NB4 (cell line): ENCODE measurements around the gene S100A13.
"Not testable (repeated sequence)": the region's sequence is repeated elsewhere in the genome, so short reads cannot be mapped to it uniquely, and the experiment has no call there.

Source experiments
- DNase-seq: peaks from one replicate; pipeline ENCODE4 v3.0.0; 2010; ENCODE audit warnings: low read depth
- H3K4me3 ChIP-seq: one replicate; pipeline ENCODE4 v1.5.1; 2011; ENCODE audit warnings: mild to moderate bottlenecking, low read depth, low read length, moderate library complexity
- MYC ChIP-seq: IDR thresholded peaks from 2 replicates; pipeline ENCODE4 v1.6.1; 2011; ENCODE audit warnings: low read depth, low read length
- POLR2A ChIP-seq: IDR thresholded peaks from 2 replicates; pipeline ENCODE4 v1.6.1; 2011; ENCODE audit warnings: mild to moderate bottlenecking; ENCODE audit not compliant: insufficient read length; ENCODE audit errors: extremely low read depth
- TF ChIP-seq, protein P1 (sequence below): IDR thresholded peaks from one replicate; pipeline ENCODE4 v1.5.1; 2012; ENCODE audit warnings: low read depth, low read length
- TF ChIP-seq, protein P2 (sequence below): IDR thresholded peaks from 2 replicates; pipeline ENCODE4 v1.6.1; 2011; ENCODE audit warnings: low read depth, low read length

S100A13 gene

DNA sequence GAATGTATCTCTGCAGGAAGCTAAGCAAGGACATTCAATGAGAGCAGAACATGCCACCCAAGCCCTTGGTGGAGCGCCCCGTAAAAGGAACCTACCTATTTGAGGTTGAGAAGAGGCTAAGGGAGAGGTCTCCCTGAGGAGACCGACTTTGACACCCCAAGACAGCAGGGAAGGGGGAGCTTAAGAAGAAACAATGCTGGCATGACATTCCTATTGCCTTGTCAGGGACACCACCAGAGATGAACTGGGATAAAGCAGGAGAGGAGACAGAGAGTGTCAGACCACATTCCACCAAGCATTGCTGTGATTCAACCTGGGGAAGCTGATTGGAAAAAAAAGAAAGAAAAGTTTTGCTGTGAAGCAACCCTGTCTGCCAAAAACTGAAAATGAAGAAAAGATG, 48.4 kb downstream of the S100A13 start:
- H3K4me3 ChIP-seq: no peak overlapping the region
- DNase-seq: no peak
- TF ChIP-seq, protein P1, sequence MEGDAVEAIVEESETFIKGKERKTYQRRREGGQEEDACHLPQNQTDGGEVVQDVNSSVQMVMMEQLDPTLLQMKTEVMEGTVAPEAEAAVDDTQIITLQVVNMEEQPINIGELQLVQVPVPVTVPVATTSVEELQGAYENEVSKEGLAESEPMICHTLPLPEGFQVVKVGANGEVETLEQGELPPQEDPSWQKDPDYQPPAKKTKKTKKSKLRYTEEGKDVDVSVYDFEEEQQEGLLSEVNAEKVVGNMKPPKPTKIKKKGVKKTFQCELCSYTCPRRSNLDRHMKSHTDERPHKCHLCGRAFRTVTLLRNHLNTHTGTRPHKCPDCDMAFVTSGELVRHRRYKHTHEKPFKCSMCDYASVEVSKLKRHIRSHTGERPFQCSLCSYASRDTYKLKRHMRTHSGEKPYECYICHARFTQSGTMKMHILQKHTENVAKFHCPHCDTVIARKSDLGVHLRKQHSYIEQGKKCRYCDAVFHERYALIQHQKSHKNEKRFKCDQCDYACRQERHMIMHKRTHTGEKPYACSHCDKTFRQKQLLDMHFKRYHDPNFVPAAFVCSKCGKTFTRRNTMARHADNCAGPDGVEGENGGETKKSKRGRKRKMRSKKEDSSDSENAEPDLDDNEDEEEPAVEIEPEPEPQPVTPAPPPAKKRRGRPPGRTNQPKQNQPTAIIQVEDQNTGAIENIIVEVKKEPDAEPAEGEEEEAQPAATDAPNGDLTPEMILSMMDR: no peak
- TF ChIP-seq, protein P2, sequence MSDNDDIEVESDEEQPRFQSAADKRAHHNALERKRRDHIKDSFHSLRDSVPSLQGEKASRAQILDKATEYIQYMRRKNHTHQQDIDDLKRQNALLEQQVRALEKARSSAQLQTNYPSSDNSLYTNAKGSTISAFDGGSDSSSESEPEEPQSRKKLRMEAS: no peak
- no peak for TF ChIP-seq POLR2A
- TF ChIP-seq MYC: no peak

- TF ChIP-seq, protein P2: no peak
- no peak for TF ChIP-seq POLR2A
- no peak for TF ChIP-seq MYC
- TF ChIP-seq, protein P1: no peak
- DNase-seq: no peak
Measured at GRCh38 chr1:153578490-153578889, 48.8 kb downstream of the S100A13 start.

DNA sequence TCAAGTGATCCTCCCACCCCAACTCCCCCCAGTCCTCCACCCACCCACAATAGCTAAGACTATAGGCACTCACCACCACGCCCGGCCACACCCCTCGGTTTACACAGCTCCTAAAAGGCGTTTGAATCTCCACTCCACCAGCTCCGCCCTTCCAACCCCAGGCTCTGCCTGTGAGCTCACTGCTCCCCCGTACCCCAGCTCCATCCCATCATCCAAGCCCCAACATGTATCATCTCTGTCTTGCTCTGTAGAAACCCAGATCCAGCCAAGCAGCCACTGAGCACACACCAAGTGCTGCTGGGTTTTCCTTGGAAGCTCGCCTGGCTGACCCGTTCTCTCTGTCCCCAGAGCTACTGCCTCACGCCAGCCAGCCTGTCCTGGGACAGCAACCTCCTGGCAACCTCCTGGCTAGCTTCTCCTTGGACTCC, 49.7 kb downstream of the S100A13 start:
- no peak for DNase-seq
- no peak overlapping the region for H3K4me3 ChIP-seq
- TF ChIP-seq, protein P1: no peak
- TF ChIP-seq POLR2A: no peak
- TF ChIP-seq, protein P2: no peak
- TF ChIP-seq MYC: no peak

More at GRCh38 chr1:153578490-153578889, 48.8 kb downstream of the S100A13 start:
- no peak overlapping the region for H3K4me3 ChIP-seq

DNA sequence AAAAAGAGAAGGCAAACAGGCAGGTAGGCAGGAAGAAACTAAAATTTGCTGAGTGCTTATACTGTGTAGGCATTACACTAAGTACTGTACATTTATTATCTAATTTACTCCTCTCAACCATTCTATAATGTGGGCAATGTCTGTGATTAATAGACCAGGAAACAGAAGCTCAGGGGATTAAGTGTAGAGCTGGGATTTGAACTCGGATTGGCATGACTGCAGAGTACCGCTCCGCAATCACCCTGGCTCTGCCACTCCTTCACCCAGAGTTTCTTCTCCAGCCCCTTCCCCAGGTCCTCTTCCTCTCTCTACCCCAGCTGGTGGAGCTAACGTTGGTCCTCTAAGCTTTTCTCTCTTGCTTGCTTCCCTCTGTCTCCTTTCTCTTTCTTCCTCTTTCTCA, 50.2 kb downstream of the S100A13 start:
- H3K4me3 ChIP-seq: no peak overlapping the region
- TF ChIP-seq POLR2A (no peak), MYC (no peak)
- TF ChIP-seq, protein P2: no peak
- TF ChIP-seq, protein P1: no peak
- peak; percentile 30 for DNase-seq

- H3K4me3 ChIP-seq, DNase-seq: not testable (repeated sequence)
Measured at GRCh38 chr1:153575497-153575896, 51.8 kb downstream of the S100A13 start.

- DNase-seq, H3K4me3 ChIP-seq: not testable (repeated sequence)
Measured at GRCh38 chr1:153575081-153575491, 52.2 kb downstream of the S100A13 start.

- TF ChIP-seq, protein P2: no peak
- TF ChIP-seq POLR2A (no peak), MYC (no peak)
- TF ChIP-seq, protein P1: no peak
- peak; percentile 57 for DNase-seq
- no peak overlapping the region for H3K4me3 ChIP-seq
Measured at GRCh38 chr1:153573351-153573750, 54.0 kb downstream of the S100A13 start.
